NCI-H82 treated with DMSO at 0.1 percent for 48 hours (cell line): ENCODE measurements around the gene TC2N.
"Not testable (repeated sequence)": the region's sequence is repeated elsewhere in the genome, so short reads cannot be mapped to it uniquely, and the experiment has no call there.

Experiments
- DNase-seq: peaks from one replicate; lab custom pipeline; 2025; ENCODE audit not compliant: unreplicated experiment; lab: John Stamatoyannopoulos, UW

Gene TC2N

DNA sequence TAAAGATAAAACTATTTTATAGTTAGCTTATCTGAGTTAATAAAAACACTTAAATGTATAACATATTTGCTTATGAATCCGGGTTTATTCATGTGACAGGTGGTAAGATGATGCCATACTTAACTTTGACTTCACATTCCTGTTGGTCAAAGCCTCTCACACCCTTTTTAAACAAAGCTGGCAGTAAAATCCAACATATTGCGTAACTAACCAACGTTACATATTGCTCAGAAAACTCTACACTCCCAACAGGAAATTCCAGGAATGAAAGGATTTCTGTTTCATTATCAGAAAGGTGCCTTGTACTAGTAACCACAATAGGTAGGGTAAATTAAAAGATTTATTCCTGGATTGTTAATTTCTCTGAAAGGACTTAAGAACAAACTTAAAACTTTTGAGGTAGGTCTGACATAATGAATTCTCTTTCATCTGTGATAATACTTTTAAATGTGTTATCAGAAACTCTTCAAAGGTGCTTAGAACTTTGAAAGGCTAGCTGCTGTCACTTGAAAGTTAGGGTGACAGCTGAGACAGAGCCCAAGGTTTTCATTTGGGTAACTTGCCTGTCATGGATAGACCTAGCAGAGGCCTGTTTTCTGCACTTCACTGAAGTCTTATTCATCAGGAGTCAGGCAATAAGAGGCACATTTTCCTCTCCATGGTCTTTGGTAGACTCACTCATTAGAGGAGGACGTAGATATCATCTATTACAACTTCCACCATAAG is 111.6 kb downstream of the TC2N start:
- DNase-seq, result no peak

DNA sequence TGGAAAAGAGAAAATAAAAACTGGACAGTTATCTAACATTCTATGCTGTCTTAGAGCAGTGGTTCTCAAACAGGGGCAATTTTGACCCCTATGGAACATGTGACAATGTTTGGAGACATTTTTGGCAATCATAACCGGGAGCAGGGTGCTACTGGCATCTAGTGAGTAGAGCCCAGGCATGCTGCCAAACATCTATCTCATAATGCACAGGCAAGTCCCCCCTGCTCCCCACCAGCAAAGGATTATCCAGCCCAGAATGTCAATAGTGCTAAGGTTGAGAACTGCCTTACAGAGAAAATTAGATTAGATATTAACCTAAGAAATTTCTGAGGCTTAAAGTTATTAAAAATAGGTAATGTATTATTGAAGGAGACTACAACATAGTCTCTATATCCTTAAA is 112.5 kb downstream of the TC2N start:
- no peak for DNase-seq

DNA sequence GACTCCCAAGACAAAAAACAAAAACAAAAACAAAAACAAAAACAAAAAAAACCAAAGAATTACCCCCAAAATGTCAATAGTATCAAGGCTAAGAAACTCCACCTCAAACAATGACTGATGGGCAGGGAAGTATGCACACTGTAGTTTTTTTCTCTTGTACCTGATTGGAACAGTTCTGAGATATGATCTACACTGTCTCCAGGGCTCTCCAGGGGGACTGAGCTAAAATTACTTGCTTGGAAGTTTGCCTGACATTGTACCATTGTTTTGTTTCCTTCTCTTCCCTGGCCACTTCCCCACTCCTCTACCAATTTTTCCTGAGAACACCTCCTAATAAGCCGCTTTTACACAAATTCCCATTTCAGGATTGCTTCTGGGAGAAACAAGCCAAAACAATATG is 113.2 kb downstream of the TC2N start:
- DNase-seq, result no peak

DNA sequence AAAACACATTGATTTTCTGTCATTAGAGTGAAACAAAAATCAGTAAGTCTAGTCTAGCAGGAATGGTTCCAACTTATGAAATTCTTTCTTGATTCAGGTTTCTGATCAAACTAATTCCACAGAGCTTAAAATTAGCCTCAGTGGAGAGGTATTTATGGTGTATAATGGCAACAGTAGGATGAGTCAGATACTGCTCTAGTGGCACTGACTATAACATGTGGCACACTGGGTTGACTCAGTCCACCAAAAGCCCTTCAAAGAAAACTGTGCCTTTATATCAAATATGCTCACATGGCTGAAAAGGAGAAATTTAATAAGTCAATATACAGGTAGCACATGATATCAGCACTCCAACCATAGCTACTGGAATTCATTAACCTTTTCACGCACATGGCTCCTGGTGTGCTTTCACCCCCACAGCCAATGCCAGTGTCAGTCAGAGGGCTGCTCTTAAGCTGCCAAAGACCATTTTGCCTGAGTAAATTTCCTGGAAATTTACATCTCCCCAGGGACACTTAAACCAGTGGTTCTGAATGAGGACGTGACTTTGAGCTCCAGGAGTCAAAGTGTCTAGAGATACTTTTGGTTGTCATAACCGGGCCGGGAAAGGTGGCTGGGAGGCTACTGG is 113.7 kb downstream of the TC2N start:
- DNase-seq, result no peak

DNA sequence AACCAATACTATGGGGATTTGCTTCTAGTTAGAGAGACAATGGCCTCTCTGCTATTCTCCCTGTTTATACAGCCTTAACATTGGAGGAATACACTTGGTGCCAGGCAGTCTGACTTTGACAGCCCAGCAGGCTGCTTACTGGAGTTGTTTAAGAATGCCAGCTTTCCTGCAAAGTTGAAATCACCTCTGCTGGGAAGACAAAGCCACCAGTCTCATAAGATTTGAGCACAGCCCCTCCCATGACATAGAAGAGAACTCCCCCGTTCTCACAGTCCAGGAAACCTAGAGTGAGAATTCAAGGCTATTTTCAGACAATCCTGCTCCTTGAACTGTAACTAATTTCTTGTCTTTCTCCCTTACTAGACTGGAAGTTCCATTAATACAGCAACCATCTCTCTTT is 114.4 kb downstream of the TC2N start:
- DNase-seq, result no peak

DNA sequence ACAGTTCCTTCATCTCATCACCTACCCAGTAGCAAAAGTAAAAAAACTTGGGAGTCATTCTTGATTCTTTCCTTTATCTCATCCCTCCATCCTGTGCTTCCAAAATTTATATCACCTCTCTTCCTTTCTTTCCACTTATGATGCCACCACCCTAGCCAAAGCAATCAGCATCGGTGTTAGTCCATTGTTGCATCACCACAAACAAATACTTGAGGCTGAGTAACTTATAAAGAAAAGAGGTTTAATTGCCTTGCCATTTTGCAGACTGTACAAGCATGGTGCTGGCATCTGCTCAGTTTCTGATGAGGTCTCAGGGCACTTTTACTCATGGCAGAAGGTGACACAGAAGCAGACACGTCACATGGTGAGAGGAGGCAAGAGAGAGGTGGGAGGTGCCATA is 115.6 kb downstream of the TC2N start:
- no peak for DNase-seq

DNA sequence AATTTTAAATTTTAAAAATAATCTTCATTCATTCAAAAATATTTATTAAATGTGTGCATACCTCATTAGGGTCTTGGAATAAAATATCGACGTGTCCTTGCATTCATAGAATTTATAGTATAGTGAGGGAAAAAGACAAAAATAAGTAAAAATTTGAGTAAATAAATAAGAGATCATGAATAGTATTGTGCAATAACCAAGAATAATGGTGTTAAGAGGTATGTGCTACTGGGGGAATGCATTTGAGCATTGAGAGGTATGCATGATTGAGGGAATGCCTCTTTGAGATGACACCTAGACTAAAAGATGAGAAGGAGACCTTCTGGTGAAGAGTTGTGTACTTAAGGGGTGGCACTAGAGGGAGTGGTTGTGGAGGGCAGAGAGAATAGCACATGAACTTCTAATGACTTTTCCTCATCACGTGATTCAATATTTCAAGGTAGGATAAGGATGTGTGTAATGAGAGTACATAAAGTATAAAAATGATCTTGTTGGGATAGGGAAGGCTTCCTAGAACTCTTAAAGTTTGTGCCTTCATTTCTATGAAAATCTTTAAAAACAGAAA is 116.6 kb downstream of the TC2N start:
- no peak for DNase-seq

DNA sequence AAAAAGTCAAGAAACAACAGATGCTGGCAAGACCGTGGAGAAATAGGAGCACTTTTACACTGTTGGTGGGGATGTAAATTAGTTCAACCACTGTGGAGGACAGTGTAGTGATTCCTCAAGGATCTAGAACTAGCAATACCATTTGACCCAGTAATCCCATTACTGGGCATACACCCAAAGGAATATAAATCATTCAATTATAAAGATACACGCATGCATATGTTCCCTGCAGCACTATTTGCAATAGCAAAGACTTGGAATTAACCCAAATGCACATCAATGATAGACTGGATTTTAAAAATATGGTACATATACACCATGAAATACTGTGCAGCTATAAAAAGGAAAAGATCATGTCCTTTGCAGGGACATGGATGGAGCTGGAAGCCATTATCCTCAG is 117.5 kb downstream of the TC2N start:
- DNase-seq, result no peak

DNA sequence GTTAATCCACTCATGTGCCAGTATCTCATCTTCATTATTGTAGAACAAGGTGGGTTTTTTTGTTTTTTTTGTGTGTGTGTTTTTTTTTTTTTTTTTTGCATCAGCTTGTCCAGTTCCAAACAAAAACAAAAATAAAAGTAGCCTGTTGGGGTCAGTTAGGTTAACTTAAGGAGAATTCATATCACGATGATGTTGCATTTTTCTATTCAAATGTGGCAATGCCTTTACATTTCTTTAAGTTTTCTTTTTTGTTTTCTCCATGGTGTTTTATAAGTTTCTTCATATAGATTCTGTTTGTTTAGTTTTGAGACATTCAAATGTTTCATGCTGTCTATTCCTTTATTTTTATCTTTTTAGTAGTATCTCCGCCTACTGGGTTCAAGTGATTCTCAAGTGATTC is 119.3 kb downstream of the TC2N start:
- no peak for DNase-seq

DNA sequence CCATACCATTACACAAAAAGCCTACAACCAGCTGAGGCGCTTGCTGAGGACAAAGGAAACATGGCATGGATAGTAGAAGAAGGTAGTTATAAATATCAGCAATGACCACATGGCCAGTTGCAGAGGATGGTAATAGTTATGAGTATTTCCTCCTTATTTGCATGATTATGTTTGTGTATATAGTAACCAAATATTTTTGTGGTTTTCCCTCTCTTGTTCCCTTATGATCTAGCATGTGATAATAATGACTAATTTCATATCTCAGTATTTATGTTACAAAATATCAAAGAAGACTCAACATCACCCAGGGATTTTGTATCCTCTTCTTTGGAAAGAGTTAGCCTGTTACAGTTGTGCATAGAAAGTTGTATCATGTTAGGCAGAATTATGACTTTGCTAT is 122.0 kb downstream of the TC2N start:
- no peak for DNase-seq

DNA sequence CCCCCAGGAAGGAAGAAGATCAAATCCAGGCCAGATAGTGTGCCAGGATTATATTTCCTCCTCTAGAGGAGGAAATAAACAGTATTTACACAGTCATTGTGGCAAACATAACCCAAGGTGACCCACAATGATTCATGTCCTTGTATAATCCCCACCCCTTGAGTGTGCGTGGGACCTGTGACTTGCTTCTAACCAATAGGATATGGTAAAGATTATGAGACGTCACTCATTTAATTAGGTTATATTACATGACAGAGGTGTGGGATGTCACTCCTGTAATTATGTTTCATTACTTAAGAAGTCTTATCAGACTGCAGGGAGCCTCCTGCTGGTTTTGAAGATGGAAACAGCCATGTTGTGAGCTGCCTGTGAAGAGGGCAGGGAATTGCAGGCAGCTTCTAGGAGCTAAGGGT is 123.3 kb downstream of the TC2N start:
- no peak for DNase-seq

DNA sequence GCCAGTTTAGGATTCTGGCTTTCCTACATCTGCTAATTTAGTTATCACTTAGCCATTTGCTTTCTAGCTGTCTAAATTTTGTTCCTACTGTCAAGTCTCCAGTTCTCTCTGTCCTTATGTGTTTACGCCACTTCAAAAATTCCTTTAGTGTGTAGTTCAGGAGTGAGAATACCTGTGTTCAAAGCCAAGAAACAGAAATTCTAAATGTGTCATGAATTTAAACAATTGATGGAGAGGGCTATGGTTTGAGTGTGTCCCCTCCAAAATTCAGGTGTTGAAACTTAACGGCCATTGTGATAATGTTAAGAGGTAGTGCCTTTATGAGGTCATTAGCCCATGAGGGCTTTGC is 124.1 kb downstream of the TC2N start:
- DNase-seq, result no peak

DNA sequence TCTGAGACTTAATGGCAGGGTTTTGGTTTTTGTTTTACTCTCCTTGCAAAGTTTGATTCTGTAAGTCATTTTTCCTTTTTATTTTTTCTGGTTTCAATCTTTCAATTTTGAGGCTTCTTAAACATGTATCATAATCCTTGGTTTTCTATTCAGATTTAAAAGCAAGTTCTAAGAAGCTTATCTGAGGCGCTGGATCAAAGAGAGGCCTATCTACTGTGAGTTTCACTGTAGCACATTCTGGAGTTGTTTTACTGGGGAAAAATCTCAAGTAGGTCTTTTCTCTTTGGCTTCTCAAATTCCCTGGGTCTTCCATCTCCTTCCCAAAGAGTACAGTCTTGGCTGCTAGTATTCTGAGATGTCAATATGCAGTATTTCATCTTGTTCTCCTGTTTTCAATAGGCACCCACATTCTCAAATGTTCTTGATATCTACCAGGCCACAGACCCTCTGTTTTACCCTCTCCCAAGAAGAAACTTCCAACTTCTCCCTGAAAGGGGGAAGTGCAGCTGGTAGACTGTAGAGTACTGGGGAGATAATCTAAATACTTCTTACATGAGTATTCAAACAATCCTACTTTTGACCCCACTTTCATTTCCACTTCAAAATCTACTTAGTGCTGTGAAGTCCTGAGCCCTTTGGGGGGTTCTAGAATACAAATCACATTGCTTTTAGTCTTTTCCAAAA is 124.6 kb downstream of the TC2N start:
- no peak for DNase-seq

DNA sequence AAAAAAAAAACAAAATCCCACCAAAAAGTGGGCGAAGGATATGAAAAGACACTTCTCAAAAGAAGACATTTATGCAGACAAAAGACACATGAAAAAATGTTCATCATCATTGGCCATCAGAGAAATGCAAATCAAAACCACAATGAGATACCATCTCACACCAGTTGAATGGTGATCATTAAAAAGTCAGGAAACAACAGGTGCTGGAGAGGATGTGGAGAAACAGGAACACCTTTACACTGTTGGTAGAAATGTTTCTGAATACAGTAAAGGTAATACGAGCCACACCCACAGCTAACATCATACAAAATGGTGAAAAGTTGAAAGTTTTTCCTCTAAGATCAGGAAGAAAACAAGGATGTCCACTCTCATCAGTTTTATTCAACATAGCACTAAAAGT is 127.5 kb downstream of the TC2N start:
- DNase-seq, result not testable (repeated sequence)

DNA sequence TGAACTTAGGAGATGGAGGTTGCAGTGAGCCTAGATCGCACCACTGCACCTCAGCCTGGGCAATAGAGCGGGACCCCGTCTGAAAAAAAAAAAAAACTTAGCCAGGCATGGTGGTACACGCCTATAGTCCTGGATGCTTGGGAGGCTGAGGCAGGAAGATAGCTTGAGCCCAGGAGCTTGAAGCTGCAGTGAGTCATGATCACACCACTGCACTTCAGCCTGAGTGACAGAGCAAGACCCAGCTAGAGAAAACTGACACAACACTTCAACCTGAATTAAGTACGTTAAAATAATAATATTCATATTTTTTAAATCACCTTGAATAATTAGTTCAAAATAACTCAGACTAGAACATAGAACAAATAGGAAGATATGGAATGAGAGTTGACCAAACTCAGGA is 129.7 kb downstream of the TC2N start:
- DNase-seq, result no peak

DNA sequence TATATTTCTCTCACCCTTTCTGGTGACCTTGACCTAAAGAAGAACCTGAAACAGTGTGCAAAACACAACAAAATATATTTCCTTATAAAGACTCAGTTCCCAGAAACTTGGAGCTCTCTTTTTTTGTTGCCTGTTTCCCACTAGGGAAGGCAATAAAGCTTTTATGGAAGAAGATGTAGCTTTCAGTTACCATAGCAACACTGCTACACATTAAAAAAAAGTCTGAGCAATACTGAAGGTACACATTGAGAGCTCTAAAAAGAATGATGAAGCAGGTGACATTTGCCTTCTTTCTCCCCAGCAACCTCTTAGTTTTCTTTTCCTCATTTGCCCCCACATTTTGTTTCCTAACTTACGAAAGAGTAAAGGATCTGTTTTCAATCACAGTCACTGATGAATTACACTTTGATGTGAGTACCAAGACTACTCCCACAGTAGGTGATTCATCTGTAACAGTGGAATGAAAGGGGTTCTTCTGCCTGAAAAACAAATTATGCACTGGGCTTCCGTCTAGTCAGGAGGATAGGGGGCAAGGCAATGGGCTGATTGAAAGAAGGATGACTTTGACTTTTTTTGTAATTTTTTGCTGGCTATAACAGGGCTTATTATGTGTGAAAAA is 134.4 kb downstream of the TC2N start:
- DNase-seq, result no peak

DNA sequence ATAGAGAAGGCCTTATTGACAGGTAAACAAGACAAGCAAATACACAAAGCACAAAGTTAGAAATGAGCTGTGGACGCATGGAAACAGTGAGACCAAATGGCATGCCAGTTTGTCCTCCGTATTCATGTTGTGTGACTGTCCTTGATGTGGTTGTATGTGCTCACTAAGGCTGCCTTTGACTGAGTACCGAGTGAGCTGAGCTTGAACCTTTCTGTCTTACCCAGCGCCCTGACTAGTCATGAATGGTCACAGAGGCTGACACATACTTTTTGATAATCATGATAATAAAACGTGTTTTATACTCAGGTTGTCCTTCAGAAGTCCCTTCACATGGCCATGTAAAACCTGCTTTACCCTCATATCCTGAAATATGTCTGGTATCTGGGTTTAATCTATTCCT is 134.9 kb downstream of the TC2N start:
- DNase-seq, result no peak

DNA sequence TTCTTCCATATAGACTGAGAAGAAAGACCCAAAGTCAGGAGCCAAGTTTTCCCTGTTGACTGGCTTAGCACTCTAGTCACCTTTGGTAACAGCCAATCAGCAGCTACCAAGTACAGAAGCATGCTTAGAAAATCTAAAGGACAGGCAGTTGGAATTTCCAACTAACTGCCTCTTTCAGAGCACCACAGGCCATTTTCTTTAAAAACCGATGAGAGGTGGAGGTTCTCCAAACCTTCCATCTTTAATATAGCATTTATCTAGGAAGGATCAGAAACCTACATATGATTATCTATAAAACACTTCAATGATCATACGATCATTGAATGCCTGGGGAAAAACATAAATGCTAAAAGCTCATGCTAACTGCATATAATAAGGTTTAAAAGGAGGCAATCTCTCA is 135.3 kb downstream of the TC2N start, which contains the start of gene CATSPERB:
CATSPERB (minus strand) TSS at position 101 of the 400 bp plus-strand sequence. CDS start 2,607 bp downstream, outside the sequence.
- no peak for DNase-seq

DNA sequence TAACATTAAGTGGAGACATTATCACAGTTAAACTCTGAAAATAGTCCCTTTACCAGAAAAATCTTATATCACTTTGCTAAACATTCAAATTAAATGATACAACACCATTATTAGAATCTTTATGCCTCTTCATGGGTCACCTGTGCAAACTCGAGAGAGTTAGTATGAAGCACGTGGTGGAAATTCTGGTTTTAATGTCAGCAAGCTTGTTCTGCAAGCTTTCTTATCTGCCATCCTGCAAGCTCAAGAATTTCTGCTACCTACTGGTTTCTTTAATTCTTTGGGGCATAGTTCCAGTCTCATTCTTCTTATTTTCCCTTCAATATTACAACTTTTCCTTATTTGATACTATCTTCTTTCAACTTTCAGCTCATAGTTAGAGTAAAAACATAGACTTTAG is 136.3 kb downstream of the TC2N start:
- DNase-seq, result no peak

DNA sequence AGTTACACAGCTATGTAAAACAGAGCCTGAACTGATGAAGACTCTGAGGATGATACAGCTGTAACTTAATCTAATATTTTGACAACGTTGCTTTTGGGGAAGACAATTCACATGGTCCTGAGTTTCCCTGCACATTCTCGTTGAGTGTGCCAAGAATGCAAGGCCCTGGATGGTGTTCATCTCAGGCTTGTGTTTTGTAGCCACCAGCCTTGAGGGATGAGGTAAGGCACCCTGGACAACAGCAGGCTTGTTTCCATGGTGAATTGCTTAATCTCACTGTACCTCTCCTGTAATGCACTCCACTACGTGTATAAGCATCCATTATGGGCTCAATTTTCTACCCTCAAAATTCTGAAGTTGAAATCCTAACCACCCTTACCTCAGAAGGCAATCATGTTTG is 137.6 kb downstream of the TC2N start:
- DNase-seq, result no peak
